Testis (tissue), 3 donors: ENCODE data around the gene XRN2. TPM values are rescaled to one million over a fixed set of nuclear protein-coding genes. Genes with fewer than 3 reads are reported as not detected.
A peak's percentile ranks its signal among the peaks of the same experiment; 100 is the strongest.

Source experiments
- DNase-seq: peaks from one replicate; pipeline ENCODE4 v3.0.0-alpha.2; 2019
- H3K27ac ChIP-seq, 2 donors: fragments of 200-600 bp; sonication (generic); one replicate each; pipeline ENCODE4 v1.5.1; 2019
- H3K27me3 ChIP-seq: fragments of 200-600 bp; sonication (generic); one replicate; pipeline ENCODE4 v1.5.1; 2019
- H3K36me3 ChIP-seq: fragments of 200-600 bp; sonication (generic); one replicate; pipeline ENCODE4 v1.5.1; 2017; ENCODE audit warnings: low read depth; ENCODE audit errors: missing control alignments
- H3K4me1 ChIP-seq: fragments of 200-600 bp; sonication (generic); one replicate; pipeline ENCODE4 v1.5.1; 2019
- H3K4me3 ChIP-seq, 2 donors: fragments of 200-600 bp; sonication (generic); one replicate each; pipeline ENCODE4 v1.5.1; 2017 to 2019
- H3K9me3 ChIP-seq: fragments of 200-600 bp; sonication (generic); one replicate; pipeline ENCODE4 v1.5.1; 2017
- POLR2A ChIP-seq: fragments of 450-650 bp; IDR thresholded peaks from one replicate; pipeline ENCODE4 v1.6.1; 2017; ENCODE audit warnings: antibody characterized with exemption, mild to moderate bottlenecking, moderate library complexity
- WGBS, 2 donors: methylation state at CpG; one replicate each; pipeline ENCODE4 v1.1.5; 2018; 5-methylcytosine and 5-hydroxymethylcytosine counted together
- intact Hi-C: fragments of 100-400 bp; cut with DNase I; formaldehyde crosslinking; loops from one replicate; pipeline ENCODE4 v1.15.1; 2023; ENCODE audit warnings: low total_unique reads
- polyA plus RNA-seq: library from polyadenylated mRNA; stranded (reverse); fragments of 350-450 nt; fragmentation: Illumina TruSeq; extraction: RNeasy Lipid Tissue Mini Kit (QIAGEN cat#74804); gene quantifications from one replicate; pipeline ENCODE4 v1.2.3, GENCODE V29; 2014; ENCODE audit warnings: low read depth, low replicate concordance; ENCODE audit not compliant: insufficient read depth
- total RNA-seq, 2 donors: library from RNA; depleted of rRNA; stranded (reverse); fragments of >200 nt; gene quantifications; one replicate each; pipeline ENCODE4 v1.2.3, GENCODE V29; 2016
- TF ChIP-seq, protein P1 (sequence below), 3 experiments: fragments of 450-650 bp in 2 of 3; fragments of 200-600 bp in 1 of 3; sonication (generic) in 1 of 3; IDR thresholded peaks; one replicate each; pipeline ENCODE4 v1.5.1; 2016 to 2019; ENCODE audit warnings: antibody characterized with exemption in 3 of 3, mild to moderate bottlenecking in 2 of 3, moderate library complexity in 1 of 3

Gene XRN2
- total and polyA plus RNA-seq, 3 donors from 2014 or later: 55.4 to 64.5 (median 59.7) TPM

DNA sequence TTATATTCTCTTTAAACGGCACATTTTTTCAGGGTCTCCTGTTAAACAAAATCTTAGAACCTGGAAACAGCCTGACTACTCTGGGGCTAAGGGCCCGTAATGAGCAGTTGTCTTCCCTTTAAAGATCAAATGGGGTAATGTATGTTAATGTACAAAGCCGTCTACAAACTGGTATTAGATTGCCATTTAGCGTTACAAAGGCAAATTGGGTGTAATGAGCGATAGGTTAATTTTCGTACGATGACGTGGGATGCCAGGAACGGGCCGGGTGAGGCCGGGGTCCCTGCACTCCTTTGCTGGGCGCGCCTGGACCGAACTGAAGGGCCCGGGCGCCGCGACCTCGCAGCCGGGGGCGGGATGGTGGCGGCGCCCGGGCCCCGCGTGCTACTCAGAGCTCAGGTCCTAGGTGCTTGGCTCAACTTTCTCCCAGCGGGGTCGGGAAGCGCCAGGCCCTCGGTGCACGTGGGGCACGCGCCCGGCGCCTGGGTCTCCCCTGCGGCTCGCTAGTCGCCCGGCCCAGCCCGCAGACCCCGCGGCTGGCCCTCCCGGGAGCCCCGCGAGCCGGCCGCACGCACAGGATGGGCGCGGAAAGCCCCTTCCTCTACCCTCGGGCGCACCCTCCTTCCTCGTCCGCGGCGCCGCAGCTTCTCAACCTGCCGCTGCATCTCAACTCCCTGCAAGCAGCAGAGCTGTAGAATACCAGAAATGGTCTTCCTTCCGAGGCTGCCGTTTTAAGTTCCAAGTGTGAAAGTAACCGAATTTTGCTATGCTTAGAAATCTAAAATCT is 88.2 kb downstream of the XRN2 start:
- TF ChIP-seq, protein P1, sequence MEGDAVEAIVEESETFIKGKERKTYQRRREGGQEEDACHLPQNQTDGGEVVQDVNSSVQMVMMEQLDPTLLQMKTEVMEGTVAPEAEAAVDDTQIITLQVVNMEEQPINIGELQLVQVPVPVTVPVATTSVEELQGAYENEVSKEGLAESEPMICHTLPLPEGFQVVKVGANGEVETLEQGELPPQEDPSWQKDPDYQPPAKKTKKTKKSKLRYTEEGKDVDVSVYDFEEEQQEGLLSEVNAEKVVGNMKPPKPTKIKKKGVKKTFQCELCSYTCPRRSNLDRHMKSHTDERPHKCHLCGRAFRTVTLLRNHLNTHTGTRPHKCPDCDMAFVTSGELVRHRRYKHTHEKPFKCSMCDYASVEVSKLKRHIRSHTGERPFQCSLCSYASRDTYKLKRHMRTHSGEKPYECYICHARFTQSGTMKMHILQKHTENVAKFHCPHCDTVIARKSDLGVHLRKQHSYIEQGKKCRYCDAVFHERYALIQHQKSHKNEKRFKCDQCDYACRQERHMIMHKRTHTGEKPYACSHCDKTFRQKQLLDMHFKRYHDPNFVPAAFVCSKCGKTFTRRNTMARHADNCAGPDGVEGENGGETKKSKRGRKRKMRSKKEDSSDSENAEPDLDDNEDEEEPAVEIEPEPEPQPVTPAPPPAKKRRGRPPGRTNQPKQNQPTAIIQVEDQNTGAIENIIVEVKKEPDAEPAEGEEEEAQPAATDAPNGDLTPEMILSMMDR (IDR thresholded peaks at IDR 0.05): no peak
- no peak for TF ChIP-seq POLR2A
- no peaks in the 10 kb centered on the region for H3K4me1 ChIP-seq
- H3K9me3 ChIP-seq: no peaks in the 10 kb centered on the region
- intact Hi-C loops: no loop called here
- no peak overlapping the region for H3K27ac ChIP-seq
- WGBS, 2 donors: 24 to 42% methylated on average over 15 to 49 of the region's 61 CpGs
- no peak for DNase-seq
- no peaks in the 10 kb centered on the region for H3K27me3 ChIP-seq
- H3K36me3 ChIP-seq: no peaks in the 10 kb centered on the region
- peak overlapping the region; percentile 7 to 18 for H3K4me3 ChIP-seq

DNA sequence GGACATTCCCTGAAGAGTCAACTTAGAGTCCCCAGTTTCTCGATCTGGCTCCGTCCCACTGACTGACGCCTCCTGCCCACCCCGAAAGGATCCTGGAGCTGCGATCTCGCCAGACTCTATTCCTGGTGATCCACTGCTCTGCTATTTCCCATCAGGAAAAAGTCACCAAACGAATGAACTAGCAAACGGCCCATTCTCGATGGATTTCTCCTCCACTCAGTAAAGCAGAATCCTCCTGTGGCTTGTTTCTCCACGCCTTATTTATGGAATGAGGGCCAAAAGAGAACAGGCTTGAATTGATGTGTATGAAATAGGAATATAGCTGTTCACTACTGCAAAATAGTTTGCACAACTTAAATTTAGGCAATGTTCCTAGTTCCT is 88.8 kb downstream of the XRN2 start:
- no peak for DNase-seq
- intact Hi-C loops: no loop called here
- 33 to 54% methylated on average over 10 of the region's 10 CpGs for WGBS, 2 donors
- TF ChIP-seq POLR2A: no peak
- TF ChIP-seq, protein P1 (IDR thresholded peaks at IDR 0.05): no peak
- Histone ChIP-seq H3K9me3 (no peaks in the 10 kb centered on the region), H3K27ac (no peak overlapping the region), H3K27me3 (no peaks in the 10 kb centered on the region), H3K4me3 (peak overlapping the region in 1 of 2 donors; percentile 18), H3K4me1 (no peaks in the 10 kb centered on the region), H3K36me3 (no peaks in the 10 kb centered on the region)

DNA sequence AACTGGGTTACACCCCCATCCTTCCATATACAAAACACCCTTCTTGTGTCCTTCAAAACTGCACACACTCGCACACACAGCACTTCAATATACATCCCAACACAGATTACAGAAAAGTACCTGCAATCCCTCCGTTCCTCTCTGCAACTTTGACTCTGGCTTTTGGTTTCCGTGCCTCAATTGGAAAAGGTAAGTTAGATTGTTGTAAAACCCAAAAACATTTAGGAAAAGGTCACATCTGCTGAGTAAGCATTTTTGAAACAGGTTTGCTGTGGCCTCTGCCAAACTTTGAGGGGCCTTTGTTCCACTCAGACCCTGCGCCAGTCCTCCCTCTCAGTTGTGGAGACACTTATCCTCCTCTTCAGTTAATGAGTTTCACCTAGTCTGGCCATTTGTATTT is 90.0 kb downstream of the XRN2 start:
- WGBS, 2 donors: 47 to 59% methylated on average over 4 of the region's 4 CpGs
- Histone ChIP-seq H3K36me3 (no peaks in the 10 kb centered on the region), H3K27ac (no peak overlapping the region), H3K27me3 (no peaks in the 10 kb centered on the region), H3K4me1 (no peaks in the 10 kb centered on the region), H3K4me3 (no peak overlapping the region), H3K9me3 (no peaks in the 10 kb centered on the region)
- no peak for DNase-seq
- no peak for TF ChIP-seq POLR2A
- TF ChIP-seq, protein P1 (IDR thresholded peaks at IDR 0.05): no peak
- intact Hi-C loops: no loop called here

DNA sequence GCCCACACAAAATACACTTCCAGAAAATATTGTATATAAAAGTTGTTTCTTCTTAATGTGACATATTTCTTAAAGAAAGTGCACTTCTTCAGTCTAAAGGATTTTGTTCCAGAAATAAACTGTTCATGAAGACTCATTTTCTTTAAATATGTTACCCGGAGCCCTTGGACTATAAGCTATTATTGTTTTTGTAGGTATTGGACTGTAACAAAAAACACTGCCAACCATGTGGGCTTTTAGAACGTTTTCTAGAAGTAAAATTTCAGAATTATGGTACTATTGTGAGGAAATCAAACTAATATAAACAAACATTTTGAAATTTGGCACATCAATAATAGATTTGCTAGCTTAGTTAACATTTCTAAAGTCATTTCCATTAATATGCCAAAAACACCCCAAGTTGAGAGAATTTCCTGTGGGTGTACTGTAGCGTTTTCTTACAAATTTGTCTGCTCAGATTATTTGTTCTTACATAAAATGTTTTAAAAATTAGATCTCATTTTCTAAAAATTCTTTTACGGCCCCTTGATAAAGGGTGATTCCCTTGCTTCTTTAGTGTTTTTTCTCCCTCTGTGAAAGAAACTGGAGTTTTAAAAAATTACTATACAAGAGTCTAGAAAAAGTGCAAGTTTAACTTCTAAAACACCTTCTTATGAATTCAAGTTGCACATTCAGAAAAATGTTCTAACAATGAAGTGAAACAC is 90.8 kb downstream of the XRN2 start:
- intact Hi-C loops: no loop called here
- H3K27me3 ChIP-seq: no peaks in the 10 kb centered on the region
- no peak for DNase-seq
- H3K4me3 ChIP-seq: no peak overlapping the region
- H3K9me3 ChIP-seq: no peaks in the 10 kb centered on the region
- H3K27ac ChIP-seq: no peak overlapping the region
- 48 to 51% methylated on average over 4 of the region's 4 CpGs for WGBS, 2 donors
- TF ChIP-seq, protein P1 (IDR thresholded peaks at IDR 0.05): no peak
- no peak for TF ChIP-seq POLR2A
- no peaks in the 10 kb centered on the region for H3K4me1 ChIP-seq
- no peaks in the 10 kb centered on the region for H3K36me3 ChIP-seq
